Sigmoid colon (tissue), 7 donors: ENCODE results near the gene F11. TPM values are rescaled to one million over a fixed set of nuclear protein-coding genes. Genes with fewer than 3 reads are reported as not detected.

Source experiments
- DNase-seq: peaks from one replicate; pipeline ENCODE4 v3.0.0-alpha.2; 2019
- H3K27ac ChIP-seq, 4 donors: fragments of 200-600 bp; sonication (generic); one replicate each; pipeline ENCODE4 v1.5.1; 2016 to 2019; ENCODE audit warnings: mild to moderate bottlenecking in 1 of 4
- H3K27me3 ChIP-seq, 3 donors: fragments of 200-600 bp; sonication (generic); one replicate each; pipeline ENCODE4 v1.5.1; 2019; ENCODE audit warnings: mild to moderate bottlenecking in 1 of 3
- H3K36me3 ChIP-seq, 4 donors: fragments of 200-600 bp; sonication (generic); one replicate each; pipeline ENCODE4 v1.5.1; 2016 to 2019
- H3K4me1 ChIP-seq, 4 donors: fragments of 200-600 bp; sonication (generic); one replicate each; pipeline ENCODE4 v1.5.1; 2017 to 2019
- H3K4me3 ChIP-seq, 4 donors: fragments of 200-600 bp; sonication (generic); one replicate each; pipeline ENCODE4 v1.5.1; 2017 to 2019; ENCODE audit warnings: mild to moderate bottlenecking in 2 of 4, moderate library complexity in 1 of 4
- H3K9me3 ChIP-seq, 4 donors: fragments of 200-600 bp in 3 of 4; sonication (generic) in 3 of 4; one replicate each; pipeline versions ENCODE4 v1.5.1 to v1.6.1; 2013 to 2019
- EP300 ChIP-seq, 4 donors: sonication (generic); formaldehyde crosslinking; IDR thresholded peaks; one replicate each; pipeline ENCODE4 v1.6.1; 2017; ENCODE audit warnings: antibody characterized with exemption in 4 of 4
- POLR2A ChIP-seq, 2 donors: fragments of 450-650 bp; IDR thresholded peaks; one replicate each; pipeline ENCODE4 v1.6.1; 2016; ENCODE audit warnings: antibody characterized with exemption in 2 of 2, mild to moderate bottlenecking in 2 of 2, moderate library complexity in 2 of 2
- POLR2AphosphoS5 ChIP-seq, 4 donors: sonication (generic); formaldehyde crosslinking; IDR thresholded peaks; one replicate each; pipeline ENCODE4 v1.6.1; 2017; ENCODE audit warnings: antibody characterized with exemption in 4 of 4
- WGBS, 2 donors: extraction: QIAGEN DNeasy Blood & Tissue Kit; methylation state at CpG; one replicate each; pipeline ENCODE4 v1.1.7; 2013; 5-methylcytosine and 5-hydroxymethylcytosine counted together
- intact Hi-C: fragments of 100-400 bp; cut with DNase I; formaldehyde crosslinking; loops from one replicate; pipeline ENCODE4 v1.15.1; 2023
- polyA plus RNA-seq, 3 donors: library from polyadenylated mRNA; stranded (reverse); fragments of 200-250 nt; gene quantifications; one replicate each; pipeline ENCODE4 v1.2.3, GENCODE V29; 2013
- total RNA-seq, 4 donors: library from RNA; depleted of rRNA; stranded (reverse); fragments of >200 nt; gene quantifications; one replicate each; pipeline ENCODE4 v1.1.0, GENCODE V29; 2016
- TF ChIP-seq, protein P1 (sequence below), 4 experiments: fragments of 450-650 bp in 3 of 4; fragments of 200-600 bp in 1 of 4; IDR thresholded peaks; one replicate each; pipeline ENCODE4 v1.5.1; 2016 to 2019; ENCODE audit warnings: antibody characterized with exemption in 4 of 4, mild to moderate bottlenecking in 3 of 4, moderate library complexity in 2 of 4
- donor health status: healthy with polysubstance abuse.
- donor health status: Bipolar disorder and iron deficiency.
- donor health status: healthy.

Gene F11
- total and polyA plus RNA-seq, 7 donors, result 0.14 to 0.54 TPM; not detected in 5

DNA sequence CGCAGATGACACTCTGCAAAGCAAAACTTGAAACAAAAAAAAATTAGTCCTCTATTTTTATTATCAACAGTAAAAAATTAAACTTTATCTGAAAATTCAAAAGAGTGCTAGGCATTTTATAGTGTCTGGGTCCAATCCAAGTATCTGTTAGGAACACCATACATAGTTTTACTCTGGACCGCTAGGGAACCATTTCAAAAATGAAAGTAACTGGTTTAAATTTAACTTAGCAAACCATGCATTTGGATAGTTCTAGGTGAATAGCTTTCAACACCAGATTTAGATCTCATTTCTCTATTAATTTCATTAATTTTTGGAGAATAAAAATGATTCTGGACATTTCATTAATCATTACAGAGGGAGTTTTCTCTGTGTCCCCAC lies 37.5 kb upstream of the F11 start:
- Histone ChIP-seq H3K36me3 (no peaks in the 10 kb centered on the region), H3K9me3 (peaks cover 0 to 3% (median 1%) of the 10 kb centered on the region in 4 donors), H3K27me3 (no peaks in the 10 kb centered on the region), H3K27ac (no peak overlapping the region), H3K4me3 (peak overlapping the region in 3 of 4 donors; percentile 10 to 34 (median 27)), H3K4me1 (peaks cover 0 to 4% (median 2%) of the 10 kb centered on the region in 4 donors)
- intact Hi-C loops, result no loop called here
- 31 to 59% methylated on average over 2 of the region's 2 CpGs for WGBS, 2 donors
- no peak for DNase-seq
- no peak for TF ChIP-seq EP300 (IDR thresholded peaks at IDR 0.05)
- TF ChIP-seq POLR2AphosphoS5 (IDR thresholded peaks at IDR 0.05), result no peak
- no peak for TF ChIP-seq POLR2A (IDR thresholded peaks at IDR 0.05)
- TF ChIP-seq, protein P1, sequence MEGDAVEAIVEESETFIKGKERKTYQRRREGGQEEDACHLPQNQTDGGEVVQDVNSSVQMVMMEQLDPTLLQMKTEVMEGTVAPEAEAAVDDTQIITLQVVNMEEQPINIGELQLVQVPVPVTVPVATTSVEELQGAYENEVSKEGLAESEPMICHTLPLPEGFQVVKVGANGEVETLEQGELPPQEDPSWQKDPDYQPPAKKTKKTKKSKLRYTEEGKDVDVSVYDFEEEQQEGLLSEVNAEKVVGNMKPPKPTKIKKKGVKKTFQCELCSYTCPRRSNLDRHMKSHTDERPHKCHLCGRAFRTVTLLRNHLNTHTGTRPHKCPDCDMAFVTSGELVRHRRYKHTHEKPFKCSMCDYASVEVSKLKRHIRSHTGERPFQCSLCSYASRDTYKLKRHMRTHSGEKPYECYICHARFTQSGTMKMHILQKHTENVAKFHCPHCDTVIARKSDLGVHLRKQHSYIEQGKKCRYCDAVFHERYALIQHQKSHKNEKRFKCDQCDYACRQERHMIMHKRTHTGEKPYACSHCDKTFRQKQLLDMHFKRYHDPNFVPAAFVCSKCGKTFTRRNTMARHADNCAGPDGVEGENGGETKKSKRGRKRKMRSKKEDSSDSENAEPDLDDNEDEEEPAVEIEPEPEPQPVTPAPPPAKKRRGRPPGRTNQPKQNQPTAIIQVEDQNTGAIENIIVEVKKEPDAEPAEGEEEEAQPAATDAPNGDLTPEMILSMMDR (IDR thresholded peaks at IDR 0.05), result peak in 1 of 4 experiments; percentile 11

DNA sequence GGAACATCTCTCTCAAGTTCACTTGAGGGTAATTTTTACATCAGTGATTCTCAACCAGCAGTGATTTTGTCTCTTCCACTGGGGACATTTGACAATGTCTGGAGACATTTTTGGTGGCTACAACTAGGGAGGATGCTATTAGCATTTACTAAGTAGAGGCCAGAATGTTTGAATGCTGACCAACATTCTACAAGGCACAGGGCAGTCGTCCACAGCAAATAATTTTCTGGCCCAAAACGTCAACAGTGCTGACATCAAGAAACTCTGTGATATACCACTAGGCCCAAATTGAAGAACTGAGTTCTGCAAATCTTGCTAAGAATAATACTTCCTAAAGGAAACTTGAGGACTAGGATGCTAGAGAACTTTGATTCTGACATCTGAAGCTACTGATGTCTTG lies 31.6 kb upstream of the F11 start:
- intact Hi-C loops, result no loop called here
- Histone ChIP-seq H3K27me3 (no peaks in the 10 kb centered on the region), H3K4me3 (no peak overlapping the region), H3K27ac (no peak overlapping the region), H3K36me3 (peaks cover 0 to 14% (median 0%) of the 10 kb centered on the region in 4 donors), H3K4me1 (peaks cover 0 to 4% (median 0%) of the 10 kb centered on the region in 4 donors), H3K9me3 (no peaks in the 10 kb centered on the region)
- WGBS, 2 donors, result 69 to 85% methylated on average over 2 of the region's 2 CpGs
- TF ChIP-seq, protein P1 (IDR thresholded peaks at IDR 0.05), result no peak
- no peak for TF ChIP-seq POLR2A (IDR thresholded peaks at IDR 0.05)
- TF ChIP-seq EP300 (IDR thresholded peaks at IDR 0.05), result no peak
- no peak for TF ChIP-seq POLR2AphosphoS5 (IDR thresholded peaks at IDR 0.05)
- no peak for DNase-seq

DNA sequence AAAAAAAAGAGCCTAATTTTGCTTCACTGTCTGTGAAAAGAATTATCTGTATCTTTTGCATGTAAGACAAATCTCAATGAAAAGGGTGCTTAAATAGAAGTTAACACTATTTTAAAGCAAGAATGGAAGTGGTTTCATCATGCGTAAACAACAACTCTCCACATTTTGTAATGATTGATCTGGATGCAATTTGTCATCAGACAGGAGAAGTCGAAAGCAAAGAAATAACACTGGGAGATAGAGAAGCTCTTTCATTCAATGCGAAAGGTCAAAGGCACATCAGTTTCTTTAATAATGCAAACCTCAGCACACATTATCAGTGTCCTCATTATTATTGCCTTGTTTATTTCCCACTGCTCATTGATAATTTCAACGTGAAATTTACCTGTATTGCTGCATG lies 29.9 kb upstream of the F11 start:
- no peak overlapping the region for H3K27ac ChIP-seq
- no peaks in the 10 kb centered on the region for H3K9me3 ChIP-seq
- TF ChIP-seq POLR2AphosphoS5 (IDR thresholded peaks at IDR 0.05) (no peak), POLR2A (IDR thresholded peaks at IDR 0.05) (no peak), EP300 (IDR thresholded peaks at IDR 0.05) (no peak)
- TF ChIP-seq, protein P1 (IDR thresholded peaks at IDR 0.05), result no peak
- H3K36me3 ChIP-seq, result peaks cover 0 to 14% (median 0%) of the 10 kb centered on the region in 4 donors
- no peaks in the 10 kb centered on the region for H3K27me3 ChIP-seq
- WGBS, 2 donors, result 89 to 93% methylated on average over 4 of the region's 4 CpGs
- no peak for DNase-seq
- H3K4me1 ChIP-seq, result no peaks in the 10 kb centered on the region
- intact Hi-C loops, result no loop called here
- no peak overlapping the region for H3K4me3 ChIP-seq

DNA sequence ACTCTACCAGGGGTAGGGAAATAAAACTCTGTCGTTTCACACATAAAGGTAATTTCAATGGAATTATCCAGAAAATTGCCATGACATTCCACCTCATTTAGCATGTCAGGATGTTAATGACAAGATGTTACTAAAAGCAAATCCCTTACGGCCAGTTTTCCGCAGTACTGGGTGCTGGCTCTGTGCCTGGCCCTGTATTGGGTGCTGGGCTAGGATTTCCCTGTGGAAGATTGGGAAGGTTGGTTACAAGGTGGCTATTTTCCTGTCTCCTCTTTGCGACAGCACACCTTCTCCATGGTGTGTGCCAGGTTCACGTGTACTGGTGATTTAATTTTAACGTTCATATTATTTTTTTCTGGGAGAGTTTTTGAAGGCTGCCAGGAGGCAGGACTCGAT lies 25.5 kb upstream of the F11 start:
- Histone ChIP-seq H3K27ac (no peak overlapping the region), H3K4me1 (no peaks in the 10 kb centered on the region), H3K9me3 (no peaks in the 10 kb centered on the region), H3K36me3 (peaks cover 0 to 11% (median 0%) of the 10 kb centered on the region in 4 donors), H3K27me3 (no peaks in the 10 kb centered on the region), H3K4me3 (no peak overlapping the region)
- no peak for TF ChIP-seq POLR2AphosphoS5 (IDR thresholded peaks at IDR 0.05)
- no peak for TF ChIP-seq EP300 (IDR thresholded peaks at IDR 0.05)
- TF ChIP-seq POLR2A (IDR thresholded peaks at IDR 0.05), result no peak
- TF ChIP-seq, protein P1 (IDR thresholded peaks at IDR 0.05), result no peak
- DNase-seq, result no peak
- intact Hi-C loops, result no loop called here
- WGBS, 2 donors, result 88 to 91% methylated on average over 7 of the region's 7 CpGs

DNA sequence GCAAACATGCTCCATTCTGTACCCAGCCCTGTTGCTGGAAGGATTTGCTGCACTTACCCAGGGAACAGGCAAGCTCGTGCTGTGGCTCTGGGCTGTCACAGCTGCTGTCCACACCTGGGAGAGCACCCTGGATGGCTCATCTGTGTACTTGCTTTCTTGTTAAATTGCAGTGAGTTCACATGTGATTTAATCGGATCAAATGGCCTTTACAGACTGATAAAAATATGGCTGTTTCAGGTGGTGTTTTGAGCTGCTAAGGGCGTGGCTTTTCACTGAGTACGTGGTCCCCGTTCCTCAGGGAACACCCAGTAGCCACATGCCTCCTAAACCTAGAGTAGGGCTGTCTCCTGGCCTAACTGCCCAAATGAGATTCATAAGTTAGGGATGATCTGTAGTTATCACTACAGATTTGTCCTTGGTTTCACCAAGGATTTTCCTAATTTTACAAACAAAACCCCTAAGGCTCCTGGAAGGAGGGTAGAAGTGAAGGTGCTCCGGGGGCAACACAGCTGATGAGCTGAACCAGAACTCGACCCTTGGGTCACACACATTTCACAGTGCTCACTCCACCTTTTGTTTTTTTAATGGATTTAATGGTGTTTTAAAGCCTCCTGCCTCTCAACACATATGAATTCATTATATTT lies 25.0 kb upstream of the F11 start:
- 62 to 78% methylated on average over 7 of the region's 7 CpGs for WGBS, 2 donors
- TF ChIP-seq, protein P1 (IDR thresholded peaks at IDR 0.05), result no peak
- TF ChIP-seq POLR2A (IDR thresholded peaks at IDR 0.05) (no peak), EP300 (IDR thresholded peaks at IDR 0.05) (no peak), POLR2AphosphoS5 (IDR thresholded peaks at IDR 0.05) (no peak)
- Histone ChIP-seq H3K27ac (no peak overlapping the region), H3K4me3 (no peak overlapping the region), H3K9me3 (no peaks in the 10 kb centered on the region), H3K36me3 (peaks cover 0 to 11% (median 0%) of the 10 kb centered on the region in 4 donors), H3K4me1 (no peaks in the 10 kb centered on the region), H3K27me3 (no peaks in the 10 kb centered on the region)
- DNase-seq, result no peak
- intact Hi-C loops, result no loop called here
